H9 (cell line): ENCODE data around the gene NEXN. TPM values are rescaled to one million over a fixed set of nuclear protein-coding genes. Genes with fewer than 3 reads are reported as not detected.

Source experiments
- DNase-seq: peaks from one replicate; pipeline ENCODE4 v3.0.0-alpha.2; 2017
- H2AFZ ChIP-seq: one replicate; pipeline ENCODE4 v1.6.1; 2013; ENCODE audit warnings: mild to moderate bottlenecking, low read length, control low read depth, moderate library complexity
- H2AK5ac ChIP-seq: 2 replicates; pipeline ENCODE4 v1.6.1; 2013; ENCODE audit warnings: low read length, control low read depth, mixed read lengths; ENCODE audit not compliant: insufficient read length
- H2BK120ac ChIP-seq: one replicate; pipeline ENCODE4 v1.6.1; 2013; ENCODE audit warnings: low read depth, mild to moderate bottlenecking, low read length, control low read depth, inconsistent platforms; ENCODE audit not compliant: poor library complexity, severe bottlenecking
- H2BK12ac ChIP-seq: 2 replicates; pipeline ENCODE4 v1.6.1; 2013; ENCODE audit warnings: low read length, control low read depth, mixed read lengths, low read depth; ENCODE audit not compliant: insufficient read length
- H2BK15ac ChIP-seq: 2 replicates; pipeline ENCODE4 v1.6.1; 2013; ENCODE audit warnings: low read depth, low read length, control low read depth
- H2BK20ac ChIP-seq: one replicate; pipeline ENCODE4 v1.6.1; 2013; ENCODE audit warnings: low read depth, mild to moderate bottlenecking, low read length, control low read depth, inconsistent platforms; ENCODE audit not compliant: poor library complexity, severe bottlenecking
- H2BK5ac ChIP-seq: 2 replicates; pipeline ENCODE4 v1.6.1; 2013; ENCODE audit warnings: low read length, control low read depth, mixed read lengths; ENCODE audit not compliant: insufficient read length
- H3K14ac ChIP-seq: 2 replicates; pipeline ENCODE4 v1.6.1; 2013; ENCODE audit warnings: low read length, control low read depth; ENCODE audit not compliant: insufficient read depth
- H3K18ac ChIP-seq: 2 replicates; pipeline ENCODE4 v1.6.1; 2013; ENCODE audit warnings: low read depth, mild to moderate bottlenecking, mixed read lengths, low read length, control low read depth; ENCODE audit not compliant: insufficient read length
- H3K23ac ChIP-seq: 2 replicates; pipeline ENCODE4 v1.6.1; 2013; ENCODE audit warnings: low read length, control low read depth, mixed read lengths, low read depth; ENCODE audit not compliant: insufficient read length
- H3K23me2 ChIP-seq: 2 replicates; pipeline ENCODE4 v1.6.1; 2013; ENCODE audit warnings: low read depth, mild to moderate bottlenecking, mixed read lengths, low read length, control low read depth; ENCODE audit not compliant: insufficient read length, poor library complexity, severe bottlenecking
- H3K27ac ChIP-seq: 2 replicates; pipeline ENCODE4 v1.5.1; 2013; ENCODE audit warnings: low read length, control low read depth, mixed read lengths, low read depth; ENCODE audit not compliant: insufficient read length
- H3K27me3 ChIP-seq: 2 replicates; pipeline ENCODE4 v1.6.1; 2013; ENCODE audit warnings: low read length, control low read depth, inconsistent platforms; ENCODE audit not compliant: insufficient read depth
- H3K4ac ChIP-seq: 2 replicates; pipeline ENCODE4 v1.6.1; 2013; ENCODE audit warnings: low read depth, mild to moderate bottlenecking, control low read depth, inconsistent platforms, low read length, moderate library complexity
- H3K4me1 ChIP-seq: 2 replicates; pipeline ENCODE4 v1.6.1; 2013; ENCODE audit warnings: low read length, control low read depth, inconsistent platforms; ENCODE audit not compliant: insufficient read depth
- H3K4me2 ChIP-seq: 2 replicates; pipeline ENCODE4 v1.6.1; 2013; ENCODE audit warnings: low read length, control low read depth, mixed read lengths; ENCODE audit not compliant: insufficient read length, insufficient read depth
- H3K56ac ChIP-seq: 2 replicates; pipeline ENCODE4 v1.6.1; 2013; ENCODE audit warnings: low read depth, mild to moderate bottlenecking, mixed read lengths, low read length, control low read depth; ENCODE audit not compliant: insufficient read length
- H3K79me1 ChIP-seq: 2 replicates; pipeline ENCODE4 v1.6.1; 2013; ENCODE audit warnings: low read depth, mild to moderate bottlenecking, moderate library complexity, low read length, control low read depth, inconsistent platforms; ENCODE audit not compliant: insufficient read depth, poor library complexity, severe bottlenecking
- H3K79me2 ChIP-seq: 2 replicates; pipeline ENCODE4 v1.6.1; 2013; ENCODE audit warnings: low read length, control low read depth, inconsistent platforms; ENCODE audit not compliant: insufficient read depth
- H3K9ac ChIP-seq: 2 replicates; pipeline ENCODE4 v1.6.1; 2013; ENCODE audit warnings: low read length, control low read depth, mixed read lengths; ENCODE audit not compliant: insufficient read length; ENCODE audit errors: extremely low read depth
- H3K9me3 ChIP-seq: one replicate; pipeline ENCODE4 v1.6.1; 2013; ENCODE audit warnings: low read depth, low read length, inconsistent platforms; ENCODE audit not compliant: control insufficient read depth
- H3T11ph ChIP-seq: one replicate; pipeline ENCODE4 v1.6.1; 2013; ENCODE audit warnings: mild to moderate bottlenecking, low read length, control low read depth, inconsistent platforms
- H4K20me1 ChIP-seq: one replicate; pipeline ENCODE4 v1.6.1; 2013; ENCODE audit not compliant: control insufficient read depth, insufficient read length, insufficient read depth
- H4K5ac ChIP-seq: 2 replicates; pipeline ENCODE4 v1.6.1; 2013; ENCODE audit warnings: low read depth, mild to moderate bottlenecking, mixed read lengths, low read length, control low read depth; ENCODE audit not compliant: insufficient read length
- H4K8ac ChIP-seq: replicated peaks from 2 replicates; pipeline ENCODE4 v1.6.1; 2013; ENCODE audit warnings: low read length, control low read depth, mixed read lengths, low read depth; ENCODE audit not compliant: insufficient read length
- H4K91ac ChIP-seq: 2 replicates; pipeline ENCODE4 v1.6.1; 2013; ENCODE audit warnings: low read depth, mild to moderate bottlenecking, moderate library complexity, mixed read lengths, low read length, control low read depth; ENCODE audit not compliant: insufficient read length
- H3K27ac Mint-ChIP-seq, 3 experiments: 2 replicates in 2 of 3; 3 replicates in 1 of 3; pipeline ENCODE4 v1.8.0; 2020 to 2021; ENCODE audit warnings: mixed read lengths in 3 of 3, mild to moderate bottlenecking in 1 of 3, moderate library complexity in 1 of 3
- H3K27me3 Mint-ChIP-seq: 2 replicates; pipeline ENCODE4 v1.8.0; 2021; ENCODE audit warnings: low read depth, mild to moderate bottlenecking, moderate library complexity, mixed read lengths
- H3K36me3 Mint-ChIP-seq, 3 experiments: 2 replicates in 2 of 3; 3 replicates in 1 of 3; pipeline ENCODE4 v1.8.0; 2020 to 2021; ENCODE audit warnings: low read depth in 3 of 3, mixed read lengths in 3 of 3; ENCODE audit not compliant: insufficient read depth in 1 of 3
- H3K4me1 Mint-ChIP-seq, 2 experiments: 2 replicates each; pipeline ENCODE4 v1.8.0; 2020; ENCODE audit warnings: mixed read lengths in 2 of 2
- H3K4me3 Mint-ChIP-seq, 2 experiments: 2 replicates in 1 of 2; 3 replicates in 1 of 2; pipeline ENCODE4 v1.8.0; 2020 to 2021; ENCODE audit warnings: mild to moderate bottlenecking in 2 of 2, mixed read lengths in 2 of 2, moderate library complexity in 1 of 2
- H3K9me3 Mint-ChIP-seq, 2 experiments: 2 replicates in 1 of 2; 3 replicates in 1 of 2; pipeline ENCODE4 v1.8.0; 2020; ENCODE audit warnings: mild to moderate bottlenecking in 2 of 2, mixed read lengths in 2 of 2, moderate library complexity in 1 of 2
- CTCF ChIP-seq: fragments of 200-600 bp; sonication (generic); conservative IDR thresholded peaks from 3 replicates; pipeline ENCODE4 v1.8.0; 2021; ENCODE audit warnings: antibody characterized with exemption, mild to moderate bottlenecking
- WGBS: extraction: QIAGEN DNeasy Blood & Tissue Kit; methylation state at CpG from one replicate; pipeline ENCODE4 v1.1.7; 2013; ENCODE audit warnings: missing lambda C conversion rate, low lambda C conversion rate, mixed read lengths; ENCODE audit not compliant: insufficient read length; ENCODE audit errors: extremely low coverage; 5-methylcytosine and 5-hydroxymethylcytosine counted together
- total RNA-seq: library from RNA; stranded (reverse); gene quantifications from 2 replicates; pipeline ENCODE4 v1.2.1, GENCODE V29; 2021

Gene NEXN
- total RNA-seq, 1 experiment from 2014 or later, result 3.2 TPM

DNA sequence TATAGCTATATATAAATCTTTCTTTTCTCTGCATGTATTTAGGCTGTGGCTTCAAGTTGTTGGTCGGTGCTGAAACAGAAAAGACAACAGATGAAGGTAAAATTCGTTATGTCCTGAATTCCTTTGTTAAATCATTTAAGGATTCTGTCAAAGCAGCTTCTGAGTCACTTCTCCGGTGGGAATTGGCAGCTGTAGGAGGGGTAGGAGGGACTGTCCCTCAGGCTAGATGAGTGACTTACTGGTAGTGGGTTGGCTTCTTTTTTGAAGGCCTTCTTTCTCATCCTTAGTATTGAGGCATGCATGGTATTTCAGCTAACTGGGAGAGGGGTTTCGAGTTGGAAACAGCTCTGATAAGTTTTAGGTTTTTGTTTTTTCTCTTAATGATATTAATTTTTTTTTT is 22.1 kb upstream of the NEXN start:
- H3K27ac Mint-ChIP-seq, result peak overlapping the region in 1 of 3 experiments; percentile 84; a peak in 2 of 7 replicates
- H3K36me3 Mint-ChIP-seq, result peaks cover 0 to 15% (median 4%) of the 10 kb centered on the region in 3 experiments; a peak in 5 of 7 replicates
- no peak overlapping the region for H2BK15ac ChIP-seq
- H3K9ac ChIP-seq, result no peak overlapping the region
- no peak overlapping the region for H2BK5ac ChIP-seq
- H3K27me3 Mint-ChIP-seq, result no peaks in the 10 kb centered on the region
- no peak overlapping the region for H2AK5ac ChIP-seq
- H2BK12ac ChIP-seq, result no peak overlapping the region
- no peak overlapping the region for H2BK120ac ChIP-seq
- H4K91ac ChIP-seq, result no peak overlapping the region
- no peak overlapping the region for H4K5ac ChIP-seq
- H3K4me2 ChIP-seq, result no peak overlapping the region
- no peaks in the 10 kb centered on the region for H3K79me1 ChIP-seq
- DNase-seq, result no peak
- H3K4me3 Mint-ChIP-seq, result no peak overlapping the region
- no peak overlapping the region for H3K14ac ChIP-seq
- H3K4ac ChIP-seq, result no peak overlapping the region
- no peak overlapping the region for H3T11ph ChIP-seq
- no peak overlapping the region for H2BK20ac ChIP-seq
- no peaks in the 10 kb centered on the region for H4K20me1 ChIP-seq
- no peaks in the 10 kb centered on the region for H3K4me1 ChIP-seq
- no peak overlapping the region for H3K23ac ChIP-seq
- H3K79me2 ChIP-seq, result no peaks in the 10 kb centered on the region
- WGBS, result no CpG with 5 or more reads among the region's 4 CpGs
- H3K9me3 ChIP-seq, result no peaks in the 10 kb centered on the region
- TF ChIP-seq CTCF, result no peak
- H3K9me3 Mint-ChIP-seq, result no peaks in the 10 kb centered on the region
- no peak overlapping the region for H3K27ac ChIP-seq
- H3K23me2 ChIP-seq, result no peaks in the 10 kb centered on the region
- no peak overlapping the region for H3K56ac ChIP-seq
- H2AFZ ChIP-seq, result no peak overlapping the region
- H3K27me3 ChIP-seq, result no peaks in the 10 kb centered on the region
- no peak overlapping the region for H4K8ac ChIP-seq
- H3K18ac ChIP-seq, result no peak overlapping the region
- peaks cover 0 to 3% of the 10 kb centered on the region in 2 experiments; a peak in 2 of 4 replicates for H3K4me1 Mint-ChIP-seq
